Motor neuron (in vitro differentiated cells): ENCODE data around the gene FBXL14. TPM values are rescaled to one million over a fixed set of nuclear protein-coding genes. Genes with fewer than 3 reads are reported as not detected.

Source experiments
- ATAC-seq, 8 experiments: fragments of 200-7000 bp; cut with Tn5 transposase; replicated peaks in 6 of 8; 2 replicates each; pipeline ENCODE4 v1.8.0; 2021; ENCODE audit warnings: mild to moderate bottlenecking in 8 of 8, moderate library complexity in 8 of 8
- H3K27ac ChIP-seq, 2 donors: fragments of 250-450 bp; sonication (Bioruptor Pico); 2 replicates each; pipeline ENCODE4 v1.9.0; 2021; ENCODE audit warnings: antibody characterized with exemption in 2 of 2, mild to moderate bottlenecking in 2 of 2, moderate library complexity in 1 of 2
- H3K4me1 ChIP-seq, 2 donors: fragments of 250-450 bp; sonication (Bioruptor Pico); replicated peaks in 1 of 2; 2 replicates each; pipeline ENCODE4 v1.6.1; 2021; ENCODE audit warnings: antibody characterized with exemption in 2 of 2, mild to moderate bottlenecking in 2 of 2, moderate library complexity in 1 of 2
- H3K4me3 ChIP-seq, 5 donors: fragments of 250-450 bp; sonication (Bioruptor Pico); 2 replicates each; pipeline ENCODE4 v1.9.0; 2021; ENCODE audit warnings: antibody characterized with exemption in 5 of 5, mild to moderate bottlenecking in 5 of 5, moderate library complexity in 4 of 5
- WGBS, 10 experiments: fragments of 450-650 bp; shearing (Covaris generic); methylation state at CpG; one replicate each; pipeline ENCODE4 v1.0.0; 2022; 5-methylcytosine and 5-hydroxymethylcytosine counted together
- in situ Hi-C, 9 experiments: fragments of 400-800 bp; cut with MboI; loops; one replicate each; pipeline ENCODE4 v1.15.0; 2021; ENCODE audit warnings: low sequenced_read_pairs in 9 of 9, low pct_unique_long_range_greater_than_20kb in 2 of 9; ENCODE audit not compliant: unreplicated experiment in 9 of 9
- total RNA-seq, 8 experiments: library from RNA; unstranded; fragments of 300-600 nt; gene quantifications; 2 replicates each; pipeline versions ENCODE4 v1.2.3 to v1.2.4, GENCODE V29; 2022

FBXL14 gene
- total RNA-seq, 8 experiments from 2014 or later = 5.6 to 25.6 (median 10.0) TPM

- in situ Hi-C loops = no loop called here
- peak in 6 of 8 experiments; percentile 2 to 58 (median 48) for ATAC-seq
- Histone ChIP-seq H3K27ac (no peak overlapping the region), H3K4me3 (peak overlapping the region in 2 of 5 donors; percentile 1 to 5), H3K4me1 (peaks cover 30 to 37% of the 10 kb centered on the region in 2 donors)
- WGBS, 10 experiments = 20 to 93% (median 49%) methylated on average over 2 to 7 of the region's 16 CpGs; no CpG with 5 or more reads in 5 of the 10 experiments
Measured at GRCh38 chr12:1533602-1534304, 60.6 kb downstream of the FBXL14 start.

GRCh38 chr12:1533205-1533601, 61.2 kb downstream of the FBXL14 start:
- WGBS, 10 experiments = 40 to 100% (median 81%) methylated on average over 1 to 6 of the region's 9 CpGs; no CpG with 5 or more reads in 2 of the 10 experiments
- Histone ChIP-seq H3K27ac (no peak overlapping the region), H3K4me3 (no peak overlapping the region), H3K4me1 (peaks cover 30 to 37% of the 10 kb centered on the region in 2 donors)
- peak in 1 of 8 experiments; percentile 47 for ATAC-seq
- in situ Hi-C loops = no loop called here

- in situ Hi-C loops = no loop called here
- H3K4me1 ChIP-seq = peaks cover 30 to 37% of the 10 kb centered on the region in 2 donors
- H3K27ac ChIP-seq = no peak overlapping the region
- H3K4me3 ChIP-seq = no peak overlapping the region
- ATAC-seq = no peak
- WGBS, 10 experiments = 46 to 93% (median 65%) methylated on average over 2 to 10 of the region's 11 CpGs; no CpG with 5 or more reads in 1 of the 10 experiments
Measured at GRCh38 chr12:1532375-1533165, 61.8 kb downstream of the FBXL14 start.

- Histone ChIP-seq H3K4me1 (peaks cover 30 to 37% of the 10 kb centered on the region in 2 donors), H3K27ac (no peak overlapping the region), H3K4me3 (peak overlapping the region; percentile 43 to 91 (median 74))
- ATAC-seq = no peak
- 0 to 67% (median 30%) methylated on average over 1 to 5 of the region's 26 CpGs; no CpG with 5 or more reads in 5 of the 10 experiments for whole genome bisulfite sequencing, 10 experiments
- in situ Hi-C loops = no loop called here
Measured at GRCh38 chr12:1531654-1532374, 62.6 kb downstream of the FBXL14 start.

- in situ Hi-C loops = no loop called here
- Histone ChIP-seq H3K4me3 (peak overlapping the region; percentile 43 to 91 (median 74)), H3K27ac (no peak overlapping the region), H3K4me1 (peaks cover 30 to 37% of the 10 kb centered on the region in 2 donors)
- 0% methylated on average over 1 of the region's 56 CpGs; no CpG with 5 or more reads in 8 of the 10 experiments for WGBS, 10 experiments
- ATAC-seq = peak in 7 of 8 experiments; percentile 25 to 63 (median 44)
Measured at GRCh38 chr12:1531153-1531653, 63.2 kb downstream of the FBXL14 start.

- Histone ChIP-seq H3K4me3 (peak overlapping the region; percentile 43 to 91 (median 74)), H3K27ac (peak overlapping the region in 1 of 2 donors; percentile 28), H3K4me1 (peaks cover 30 to 37% of the 10 kb centered on the region in 2 donors)
- no CpG with 5 or more reads among the region's 99 CpGs for WGBS, 10 experiments
- peak; percentile 11 to 58 (median 49) for ATAC-seq
- in situ Hi-C loops = no loop called here
Measured at GRCh38 chr12:1530592-1531152, 63.7 kb downstream of the FBXL14 start.

GRCh38 chr12:1529862-1530591, 64.4 kb downstream of the FBXL14 start:
- ATAC-seq = peak; percentile 13 to 58 (median 52)
- Histone ChIP-seq H3K27ac (peak overlapping the region in 1 of 2 donors; percentile 28), H3K4me3 (peak overlapping the region; percentile 43 to 91 (median 74)), H3K4me1 (peaks cover 30 to 37% of the 10 kb centered on the region in 2 donors)
- in situ Hi-C loops = no loop called here
- WGBS, 10 experiments = 0 to 10% (median 4%) methylated on average over 2 to 13 of the region's 101 CpGs; no CpG with 5 or more reads in 6 of the 10 experiments

- in situ Hi-C loops = no loop called here
- no peak for ATAC-seq
- H3K4me1 ChIP-seq = peaks cover 26 to 33% of the 10 kb centered on the region in 2 donors
Measured at GRCh38 chr12:1529228-1529861, 65.0 kb downstream of the FBXL14 start.

GRCh38 chr12:1528791-1529190, 65.6 kb downstream of the FBXL14 start:
- 90 to 100% (median 100%) methylated on average over 1 to 3 of the region's 3 CpGs; no CpG with 5 or more reads in 3 of the 10 experiments for WGBS, 10 experiments
- in situ Hi-C loops = no loop called here
- ATAC-seq = no peak
- H3K4me1 ChIP-seq = peaks cover 21 to 30% of the 10 kb centered on the region in 2 donors
- no peak overlapping the region for H3K27ac ChIP-seq
- no peak overlapping the region for H3K4me3 ChIP-seq

More at GRCh38 chr12:1529228-1529861, 65.0 kb downstream of the FBXL14 start:
- 10 to 73% (median 41%) methylated on average over 2 to 9 of the region's 11 CpGs; no CpG with 5 or more reads in 2 of the 10 experiments for WGBS, 10 experiments
- H3K27ac ChIP-seq = no peak overlapping the region
- H3K4me3 ChIP-seq = peak overlapping the region; percentile 43 to 91 (median 74)

- in situ Hi-C loops = no loop called here
- WGBS, 10 experiments = 0 to 76% (median 42%) methylated on average over 1 to 3 of the region's 4 CpGs; no CpG with 5 or more reads in 6 of the 10 experiments
- ATAC-seq = peak in 2 of 8 experiments; percentile 22 to 47
- H3K4me1 ChIP-seq = peaks cover 11 to 20% of the 10 kb centered on the region in 2 donors
- H3K27ac ChIP-seq = no peak overlapping the region
- H3K4me3 ChIP-seq = no peak overlapping the region
Measured at GRCh38 chr12:1527789-1528188, 66.6 kb downstream of the FBXL14 start.

- no peak for ATAC-seq
- in situ Hi-C loops = no loop called here
- WGBS, 10 experiments = 67 to 94% (median 80%) methylated on average over 1 to 8 of the region's 10 CpGs; no CpG with 5 or more reads in 2 of the 10 experiments
- no peak overlapping the region for H3K27ac ChIP-seq
- no peak overlapping the region for H3K4me3 ChIP-seq
- peaks cover 0 to 6% of the 10 kb centered on the region in 2 donors for H3K4me1 ChIP-seq
Measured at GRCh38 chr12:1525858-1526257, 68.5 kb downstream of the FBXL14 start.
